OCI-M1 (cell line): ENCODE data around the gene IFI44L.

Experiments used
- DNase-seq: peaks from one replicate; lab custom pipeline; 2025; lab: John Stamatoyannopoulos, UW

IFI44L gene

DNA sequence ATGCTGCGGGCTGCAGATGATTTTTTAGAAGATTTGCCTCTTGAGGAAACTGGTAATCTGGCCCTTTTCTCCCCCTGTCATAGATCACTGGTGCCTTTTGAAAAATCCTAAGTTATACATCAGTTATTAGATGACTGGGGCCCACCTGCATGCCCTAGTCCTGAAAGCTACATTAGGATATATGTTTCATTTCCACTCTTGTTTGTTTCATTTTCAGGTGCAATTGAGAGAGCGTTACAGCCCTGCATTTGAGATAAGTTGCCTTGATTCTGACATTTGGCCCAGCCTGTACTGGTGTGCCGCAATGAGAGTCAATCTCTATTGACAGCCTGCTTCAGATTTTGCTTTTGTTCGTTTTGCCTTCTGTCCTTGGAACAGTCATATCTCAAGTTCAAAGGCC lies 21.3 kb downstream of the IFI44L start:
- no peak for DNase-seq

GRCh38 chr1:78645723-78646122 lies 25.5 kb downstream of the IFI44L start:
- no peak for DNase-seq

GRCh38 chr1:78647238-78647637 lies 27.0 kb downstream of the IFI44L start:
- DNase-seq, result no peak

GRCh38 chr1:78649628-78650027 lies 29.4 kb downstream of the IFI44L start, which contains the start of gene IFI44:
IFI44 (plus strand) TSS chr1:78649831; CDS start chr1:78650196, 365 bp downstream.
- peak; percentile 97 for DNase-seq

GRCh38 chr1:78650114-78650660 lies 29.9 kb downstream of the IFI44L start:
- peak; percentile 71 for DNase-seq

DNA sequence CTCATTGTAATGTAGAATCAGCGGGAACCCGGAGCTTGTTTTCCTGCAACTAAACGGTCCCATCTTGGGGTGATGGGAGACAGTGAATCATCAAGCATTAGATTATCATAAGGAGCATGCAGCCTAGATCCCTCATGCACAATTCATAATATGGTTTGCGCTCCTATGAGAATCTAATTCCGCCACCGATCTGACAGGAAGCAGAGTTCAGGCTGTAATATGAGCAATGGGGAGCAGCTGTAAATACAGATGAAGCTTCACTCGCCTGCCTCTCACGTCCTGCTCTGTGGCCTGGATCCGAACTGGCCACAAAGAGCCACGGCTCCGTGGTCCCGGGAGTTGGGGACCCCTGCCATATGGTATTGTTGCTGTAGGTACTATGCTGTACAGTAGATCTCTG lies 31.0 kb downstream of the IFI44L start:
- peak; percentile 68 for DNase-seq

DNA sequence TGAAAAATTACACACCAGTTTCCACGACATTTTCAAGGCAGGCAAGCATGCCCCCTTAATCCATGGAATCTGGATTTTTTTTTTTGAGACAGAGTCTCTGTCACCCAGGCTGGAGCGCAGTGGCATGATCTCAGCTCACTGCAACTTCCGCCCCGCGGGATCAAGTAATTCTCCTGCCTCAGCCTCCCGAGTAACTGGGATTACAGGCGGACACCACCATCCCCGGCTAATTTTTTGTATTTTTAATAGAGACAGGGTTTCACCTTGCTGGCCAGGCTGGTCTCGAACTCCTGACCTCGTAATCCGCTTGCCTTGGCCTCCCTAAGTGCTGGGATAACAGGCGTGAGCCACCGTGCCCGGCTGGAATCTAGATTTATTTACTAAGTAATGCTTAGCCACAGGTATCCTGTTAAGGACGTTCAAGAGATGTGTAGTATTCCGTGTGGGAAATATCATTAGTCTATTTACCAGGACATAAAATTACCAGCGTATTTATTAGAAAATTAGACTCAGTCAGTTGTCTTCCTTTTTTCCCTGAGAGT lies 31.8 kb downstream of the IFI44L start:
- DNase-seq, result no peak

- peak; percentile 56 for DNase-seq
Measured at GRCh38 chr1:78658901-78659300, 38.7 kb downstream of the IFI44L start.

- no peak for DNase-seq
Measured at GRCh38 chr1:78663923-78664322, 43.7 kb downstream of the IFI44L start.

DNA sequence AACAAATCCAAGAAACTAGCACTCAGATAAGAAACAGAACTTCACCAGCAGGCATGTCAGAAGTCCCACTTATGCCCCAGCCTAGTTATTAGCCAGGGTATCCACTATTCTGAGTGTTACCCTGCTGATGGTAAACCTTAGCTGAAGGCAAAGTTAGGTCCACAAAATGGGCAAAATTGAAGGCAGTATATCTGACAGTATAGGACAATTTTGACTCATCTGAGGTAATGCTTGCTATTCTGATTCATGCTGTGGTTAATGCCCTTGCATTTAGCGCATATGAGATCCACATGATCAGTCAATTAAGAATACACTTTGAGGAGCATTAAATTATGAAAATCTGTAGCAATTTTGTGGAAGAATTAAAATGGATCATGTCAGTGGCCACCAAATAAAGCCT lies 44.5 kb downstream of the IFI44L start:
- DNase-seq, result no peak

GRCh38 chr1:78665809-78666208 lies 45.6 kb downstream of the IFI44L start:
- no peak for DNase-seq

DNA sequence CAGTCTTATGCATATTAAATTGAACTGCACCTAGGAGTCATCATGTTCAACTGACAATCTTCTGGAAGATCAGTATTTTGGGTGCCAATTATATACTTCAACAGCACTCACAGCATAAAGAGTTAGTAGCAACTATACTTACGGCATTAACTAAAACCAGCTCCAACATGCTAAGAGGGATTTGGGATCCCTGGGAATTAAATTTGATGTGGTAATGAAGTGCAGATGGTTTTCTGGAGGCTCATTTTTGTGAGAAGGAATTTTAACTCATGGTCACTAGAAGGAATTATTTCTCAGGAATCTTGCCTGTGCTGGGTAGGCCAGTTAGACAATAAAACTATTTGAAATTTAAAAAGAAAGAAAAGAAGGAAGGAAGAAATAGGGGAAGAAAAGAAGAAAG lies 47.7 kb downstream of the IFI44L start:
- DNase-seq, result no peak

DNA sequence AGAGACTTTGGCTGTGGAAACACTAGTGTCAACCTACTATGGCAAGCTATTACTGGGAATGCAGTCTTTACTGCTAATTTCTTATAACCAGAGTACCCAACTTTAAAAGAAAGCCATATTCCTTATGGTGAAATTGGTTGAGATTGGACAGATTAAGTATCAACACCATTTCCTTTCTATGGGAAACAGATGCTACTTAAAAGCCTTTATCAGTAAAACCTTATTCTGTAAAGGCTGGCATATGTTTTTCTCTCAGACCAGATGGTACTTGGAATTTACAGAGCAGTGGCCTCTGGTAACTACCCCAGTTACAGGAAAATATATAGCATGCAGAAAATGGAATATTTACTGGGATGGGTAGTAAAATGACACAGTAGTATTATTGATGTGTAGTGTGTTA lies 48.2 kb downstream of the IFI44L start:
- DNase-seq, result no peak

GRCh38 chr1:78672428-78672827 lies 52.2 kb downstream of the IFI44L start:
- DNase-seq, result no peak

- no peak for DNase-seq
Measured at GRCh38 chr1:78673120-78673519, 52.9 kb downstream of the IFI44L start.

DNA sequence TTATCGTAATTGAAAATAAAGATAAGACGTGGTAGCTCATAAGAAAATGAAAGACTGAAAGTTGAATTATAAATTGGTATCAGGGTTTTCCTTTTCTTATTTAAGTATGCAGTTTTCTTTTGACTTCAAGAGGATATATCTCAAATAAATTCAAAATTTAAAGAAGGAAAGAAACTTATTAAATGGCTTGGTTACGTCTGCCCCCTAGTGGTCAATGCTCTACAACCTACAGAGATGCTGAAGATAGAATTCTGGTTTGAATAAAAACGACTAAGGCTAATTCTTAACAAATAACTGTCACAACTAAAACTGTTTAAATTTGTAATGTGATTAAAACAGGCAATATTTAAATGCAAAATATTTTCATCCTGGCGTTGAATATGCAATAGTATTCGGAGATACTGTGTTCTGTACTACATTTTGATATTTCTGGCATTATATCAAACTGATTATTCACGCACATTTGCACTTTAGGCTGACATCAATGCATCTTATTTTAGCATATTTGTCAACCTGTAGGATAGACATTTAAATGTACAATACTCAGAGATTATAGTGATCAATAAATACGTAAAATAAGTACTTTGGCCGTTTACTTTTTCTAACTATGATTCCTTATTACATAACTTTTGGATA lies 56.2 kb downstream of the IFI44L start:
- peak; percentile 87 for DNase-seq

DNA sequence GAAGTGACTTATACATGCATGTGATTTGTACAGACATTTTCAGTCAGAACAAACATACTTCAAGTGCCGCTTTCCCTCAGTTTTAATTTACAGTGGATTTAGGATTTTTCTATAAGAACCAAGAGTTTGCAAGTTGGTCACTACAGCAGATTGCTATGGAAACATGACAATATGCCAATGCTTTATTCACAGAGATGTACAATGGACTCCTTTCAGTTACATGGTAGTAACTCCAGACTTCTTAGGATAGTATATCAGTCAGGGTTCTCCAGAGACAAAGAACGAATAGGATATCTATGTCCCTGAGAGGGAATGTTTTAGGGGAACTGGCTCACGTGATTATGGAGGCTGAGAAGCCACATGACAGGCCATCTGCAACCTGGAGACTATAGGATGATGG lies 56.7 kb downstream of the IFI44L start:
- no peak for DNase-seq

GRCh38 chr1:78677788-78678187 lies 57.5 kb downstream of the IFI44L start:
- DNase-seq, result no peak

GRCh38 chr1:78678324-78678723 lies 58.1 kb downstream of the IFI44L start:
- peak; percentile 60 for DNase-seq

GRCh38 chr1:78681265-78681664 lies 61.0 kb downstream of the IFI44L start:
- no peak for DNase-seq

DNA sequence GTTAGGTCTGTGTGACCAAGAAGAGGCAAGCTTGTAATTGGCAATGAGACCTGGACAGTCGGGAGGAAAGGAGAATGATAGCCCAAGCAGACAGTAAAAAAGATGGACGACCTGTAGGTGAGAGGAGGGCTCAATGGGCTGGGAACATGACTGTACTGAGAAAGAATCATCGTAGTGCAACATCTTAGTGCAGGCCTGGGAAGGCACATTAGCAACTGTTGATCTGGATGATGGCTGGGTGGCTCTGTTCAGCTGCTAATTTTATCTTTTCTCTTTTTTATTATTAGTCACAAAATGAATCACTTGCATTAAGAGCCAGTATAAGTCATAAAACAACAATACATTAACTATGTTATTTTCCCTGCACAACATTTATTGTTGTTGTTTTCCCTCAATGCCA lies 62.2 kb downstream of the IFI44L start:
- no peak for DNase-seq

DNA sequence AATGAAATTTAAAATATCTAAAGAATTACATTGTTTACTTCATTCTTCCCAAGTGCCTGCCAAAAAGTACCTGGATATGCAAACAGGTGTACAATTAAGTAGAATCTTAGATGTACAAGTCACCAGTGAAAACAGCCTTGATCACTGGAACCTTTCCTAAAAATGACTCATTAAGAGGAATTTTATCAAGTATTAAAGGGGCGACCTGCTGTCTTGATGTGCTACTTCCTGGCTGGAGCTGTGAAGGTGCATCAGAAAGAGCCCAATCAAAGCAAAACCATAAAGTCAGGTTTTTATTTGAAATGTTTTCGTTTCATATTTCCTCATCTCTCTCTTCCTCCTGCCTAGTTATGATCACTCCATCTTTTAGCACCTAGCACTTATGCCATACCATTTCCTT lies 62.8 kb downstream of the IFI44L start:
- no peak for DNase-seq

DNA sequence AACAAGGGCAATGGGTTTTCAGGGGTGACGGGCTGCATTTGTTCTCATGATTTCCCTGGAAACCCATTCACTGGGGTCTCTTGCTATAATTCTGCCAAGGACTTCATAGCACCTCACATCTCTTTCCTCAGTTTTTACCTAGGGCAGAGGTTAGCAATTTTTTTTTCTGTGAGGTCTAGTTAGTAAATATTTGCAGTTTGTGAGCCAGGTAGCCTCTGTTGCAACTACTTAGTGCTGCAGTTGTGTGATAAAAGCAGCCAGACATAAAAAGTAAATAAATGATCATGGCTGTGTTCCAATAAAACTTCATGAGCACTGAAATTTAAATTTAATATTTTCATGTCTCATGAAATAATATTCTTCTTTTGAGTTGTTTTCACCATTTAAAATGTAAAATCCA lies 67.1 kb downstream of the IFI44L start:
- DNase-seq, result no peak

GRCh38 chr1:78687914-78688313 lies 67.7 kb downstream of the IFI44L start:
- no peak for DNase-seq
